MM.1S (cell line): ENCODE data around the gene BICD1.

ENCODE experiments used
- DNase-seq: peaks from one replicate; pipeline ENCODE4 v3.0.0-alpha.2; 2015
- H2AFZ ChIP-seq: fragments of 300-600 bp; sonication (generic); 2 replicates; pipeline ENCODE4 v1.6.0; 2016; ENCODE audit warnings: antibody characterized with exemption, low read length
- H3F3A ChIP-seq: fragments of 300-600 bp; sonication (generic); 2 replicates; pipeline ENCODE4 v1.6.1; 2016; ENCODE audit warnings: mild to moderate bottlenecking, antibody characterized with exemption, low read length, moderate library complexity, mixed read lengths; ENCODE audit not compliant: insufficient read depth
- H3K27ac ChIP-seq: fragments of 300-600 bp; sonication (generic); 2 replicates; pipeline ENCODE4 v1.5.1; 2016; ENCODE audit warnings: mild to moderate bottlenecking, low read length
- H3K27me3 ChIP-seq: fragments of 300-600 bp; sonication (generic); replicated peaks from 2 replicates; pipeline ENCODE4 v1.6.0; 2016; ENCODE audit warnings: low read length; ENCODE audit not compliant: insufficient read depth
- H3K36me3 ChIP-seq: fragments of 300-600 bp; sonication (generic); replicated peaks from 2 replicates; pipeline ENCODE4 v1.6.1; 2016; ENCODE audit warnings: mild to moderate bottlenecking, low read length, mixed read lengths; ENCODE audit not compliant: insufficient read depth
- H3K4me1 ChIP-seq: fragments of 300-600 bp; sonication (generic); 2 replicates; pipeline ENCODE4 v1.6.1; 2016; ENCODE audit warnings: low read length, mixed read lengths
- H3K4me2 ChIP-seq: fragments of 300-600 bp; sonication (generic); 2 replicates; pipeline ENCODE4 v1.6.0; 2016; ENCODE audit warnings: low read depth, low read length
- H3K4me3 ChIP-seq: fragments of 300-600 bp; sonication (generic); 2 replicates; pipeline ENCODE4 v1.5.1; 2016; ENCODE audit warnings: low read length, mixed read lengths
- H3K79me2 ChIP-seq: fragments of 300-600 bp; sonication (generic); 2 replicates; pipeline ENCODE4 v1.6.1; 2016; ENCODE audit warnings: mixed run types, low read length, mixed read lengths
- H3K9ac ChIP-seq: fragments of 300-600 bp; sonication (generic); 2 replicates; pipeline ENCODE4 v1.6.1; 2016; ENCODE audit warnings: low read length, mixed read lengths
- H3K9me2 ChIP-seq: fragments of 300-600 bp; sonication (generic); replicated peaks from 2 replicates; pipeline ENCODE4 v1.6.1; 2016; ENCODE audit warnings: mild to moderate bottlenecking, low read length, mixed read lengths; ENCODE audit not compliant: insufficient read depth
- H3K9me3 ChIP-seq: fragments of 300-600 bp; sonication (generic); replicated peaks from 2 replicates; pipeline ENCODE4 v1.6.1; 2016; ENCODE audit warnings: mild to moderate bottlenecking, low read length, mixed read lengths; ENCODE audit not compliant: insufficient read depth
- H4K20me1 ChIP-seq: fragments of 300-600 bp; sonication (generic); 2 replicates; pipeline ENCODE4 v1.6.1; 2016; ENCODE audit warnings: mild to moderate bottlenecking, low read length, moderate library complexity, mixed read lengths; ENCODE audit not compliant: insufficient read depth
- EZH2 ChIP-seq: fragments of 300-600 bp; sonication (generic); optimal IDR thresholded peaks from 2 replicates; pipeline ENCODE3; 2017; ENCODE audit warnings: low read depth, mild to moderate bottlenecking, antibody characterized with exemption, low read length, mixed read lengths
- EZH2phosphoT487 ChIP-seq: fragments of 300-600 bp; sonication (generic); IDR thresholded peaks from 2 replicates; pipeline ENCODE4 v1.6.1; 2018; ENCODE audit warnings: antibody characterized with exemption, low read length
- TF ChIP-seq, protein P1 (sequence below): fragments of 300-600 bp; sonication (generic); IDR thresholded peaks from 2 replicates; pipeline ENCODE4 v1.5.1; 2016; ENCODE audit warnings: antibody characterized with exemption, low read length, mixed read lengths

Gene BICD1

DNA sequence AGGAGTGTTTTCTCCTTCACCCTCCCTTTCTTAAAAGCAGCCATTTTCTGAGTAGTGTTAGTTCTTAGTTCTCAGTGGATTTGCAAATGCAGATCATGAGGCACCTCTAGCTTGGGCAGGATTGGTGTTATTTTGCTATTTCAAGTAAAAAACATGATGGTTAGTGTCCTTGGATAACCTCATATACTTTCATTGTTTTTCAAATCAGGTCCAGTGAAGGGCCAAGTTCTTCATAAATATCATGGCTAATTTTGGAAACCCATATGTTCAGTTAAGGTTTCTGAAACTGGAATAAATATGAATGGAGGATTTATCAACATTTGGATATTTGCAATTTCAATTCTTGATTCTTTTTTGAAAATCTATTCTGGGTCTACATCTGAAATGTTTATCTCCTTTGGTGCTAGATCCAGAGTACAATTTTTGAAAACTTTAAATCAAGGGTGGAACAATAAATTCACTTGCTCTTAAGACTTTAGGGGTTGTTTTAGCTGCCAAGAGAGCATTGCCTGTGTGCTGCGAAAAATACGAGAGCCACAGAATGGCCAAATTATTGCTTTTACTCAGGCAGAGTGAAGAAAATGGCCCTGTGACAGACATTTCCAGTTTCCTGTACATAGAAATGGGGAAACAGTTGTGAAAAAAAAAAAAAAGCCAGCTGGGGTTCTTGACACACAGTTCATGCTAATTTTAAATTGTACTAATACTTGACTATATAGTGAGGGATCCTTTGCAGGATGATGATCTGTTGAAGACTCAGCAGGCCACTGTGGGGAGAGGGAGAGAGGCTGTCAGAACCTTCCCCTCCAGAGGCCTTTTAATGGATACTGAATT, 104.6 kb downstream of the BICD1 start:
- Histone ChIP-seq H3K79me2 (no peaks in the 10 kb centered on the region), H3F3A (no peaks in the 10 kb centered on the region), H2AFZ (no peak overlapping the region), H3K4me3 (no peak overlapping the region), H3K4me2 (no peak overlapping the region), H3K27ac (no peak overlapping the region), H4K20me1 (no peaks in the 10 kb centered on the region), H3K27me3 (no peaks in the 10 kb centered on the region), H3K9ac (no peak overlapping the region), H3K9me3 (no peaks in the 10 kb centered on the region), H3K4me1 (no peaks in the 10 kb centered on the region), H3K36me3 (no peaks in the 10 kb centered on the region; the same call in 1 of the 2 replicates), H3K9me2 (no peaks in the 10 kb centered on the region)
- no peak for DNase-seq
- TF ChIP-seq EZH2, result no peak
- TF ChIP-seq, protein P1, sequence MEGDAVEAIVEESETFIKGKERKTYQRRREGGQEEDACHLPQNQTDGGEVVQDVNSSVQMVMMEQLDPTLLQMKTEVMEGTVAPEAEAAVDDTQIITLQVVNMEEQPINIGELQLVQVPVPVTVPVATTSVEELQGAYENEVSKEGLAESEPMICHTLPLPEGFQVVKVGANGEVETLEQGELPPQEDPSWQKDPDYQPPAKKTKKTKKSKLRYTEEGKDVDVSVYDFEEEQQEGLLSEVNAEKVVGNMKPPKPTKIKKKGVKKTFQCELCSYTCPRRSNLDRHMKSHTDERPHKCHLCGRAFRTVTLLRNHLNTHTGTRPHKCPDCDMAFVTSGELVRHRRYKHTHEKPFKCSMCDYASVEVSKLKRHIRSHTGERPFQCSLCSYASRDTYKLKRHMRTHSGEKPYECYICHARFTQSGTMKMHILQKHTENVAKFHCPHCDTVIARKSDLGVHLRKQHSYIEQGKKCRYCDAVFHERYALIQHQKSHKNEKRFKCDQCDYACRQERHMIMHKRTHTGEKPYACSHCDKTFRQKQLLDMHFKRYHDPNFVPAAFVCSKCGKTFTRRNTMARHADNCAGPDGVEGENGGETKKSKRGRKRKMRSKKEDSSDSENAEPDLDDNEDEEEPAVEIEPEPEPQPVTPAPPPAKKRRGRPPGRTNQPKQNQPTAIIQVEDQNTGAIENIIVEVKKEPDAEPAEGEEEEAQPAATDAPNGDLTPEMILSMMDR, result no peak
- TF ChIP-seq EZH2phosphoT487, result no peak

DNA sequence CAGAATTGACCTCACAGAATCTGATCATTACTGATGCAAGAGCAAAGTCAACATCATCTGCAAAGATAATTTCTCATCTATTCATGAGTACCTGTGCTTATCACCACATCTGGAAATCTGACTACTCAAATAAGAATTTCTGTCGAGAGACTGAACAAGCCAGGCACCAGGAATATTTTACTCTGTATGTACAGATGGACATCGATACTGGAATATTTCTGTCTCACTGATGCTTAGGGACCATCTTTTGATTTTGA, 105.2 kb downstream of the BICD1 start:
- no peak for DNase-seq
- Histone ChIP-seq H2AFZ (no peak overlapping the region), H3K4me2 (no peak overlapping the region), H4K20me1 (no peaks in the 10 kb centered on the region), H3K9me2 (no peaks in the 10 kb centered on the region), H3K79me2 (no peaks in the 10 kb centered on the region), H3F3A (no peaks in the 10 kb centered on the region), H3K36me3 (no peaks in the 10 kb centered on the region; the same call in 1 of the 2 replicates), H3K9ac (no peak overlapping the region), H3K4me1 (no peaks in the 10 kb centered on the region), H3K4me3 (no peak overlapping the region), H3K27ac (no peak overlapping the region), H3K9me3 (no peaks in the 10 kb centered on the region), H3K27me3 (no peaks in the 10 kb centered on the region)
- TF ChIP-seq, protein P1, result no peak
- TF ChIP-seq EZH2 (no peak), EZH2phosphoT487 (no peak)

DNA sequence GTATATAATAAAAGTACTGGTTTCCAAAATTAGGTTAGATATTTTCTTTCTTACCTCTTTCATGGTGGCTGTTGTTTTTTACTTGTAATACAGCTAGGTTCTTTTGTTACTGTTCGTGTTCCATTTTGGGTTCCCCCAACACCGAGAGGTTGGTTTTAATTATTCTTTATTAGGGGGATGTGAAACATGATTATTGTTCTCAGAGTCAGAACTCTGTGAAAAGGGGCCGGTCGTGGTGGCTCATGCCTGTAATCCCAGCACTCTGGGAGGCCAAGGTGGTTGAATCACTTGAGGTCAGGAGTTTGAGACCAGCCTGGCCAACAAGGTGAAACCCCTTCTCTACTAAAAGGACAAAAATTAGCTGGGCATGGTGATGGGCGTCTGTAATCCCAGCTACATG, 108.1 kb downstream of the BICD1 start:
- Histone ChIP-seq H3K4me1 (no peaks in the 10 kb centered on the region), H3K9ac (no peak overlapping the region), H3K27ac (no peak overlapping the region), H3K4me2 (no peak overlapping the region), H3K9me3 (no peaks in the 10 kb centered on the region), H4K20me1 (no peaks in the 10 kb centered on the region), H3K36me3 (no peaks in the 10 kb centered on the region; the same call in 1 of the 2 replicates), H3F3A (no peaks in the 10 kb centered on the region), H3K9me2 (no peaks in the 10 kb centered on the region), H3K79me2 (no peaks in the 10 kb centered on the region), H2AFZ (no peak overlapping the region), H3K4me3 (no peak overlapping the region), H3K27me3 (no peaks in the 10 kb centered on the region)
- DNase-seq, result no peak
- TF ChIP-seq EZH2 (no peak), EZH2phosphoT487 (no peak)
- TF ChIP-seq, protein P1, result no peak
